Parathyroid adenoma (tissue), 2 donors: ENCODE data around the gene HSPA1B.
"Not testable (repeated sequence)": the region's sequence is repeated elsewhere in the genome, so short reads cannot be mapped to it uniquely, and the experiment has no call there.

ENCODE experiments used
- H2AFZ ChIP-seq: fragments of 300-600 bp; sonication (generic); one replicate; pipeline ENCODE4 v1.7.0; 2017; ENCODE audit warnings: antibody characterized with exemption, mild to moderate bottlenecking
- H3K27ac ChIP-seq: fragments of 300-600 bp; sonication (generic); one replicate; pipeline ENCODE4 v1.7.0; 2017
- H3K27me3 ChIP-seq: fragments of 300-600 bp; sonication (generic); one replicate; pipeline ENCODE4 v1.7.0; 2017; ENCODE audit warnings: low read length; ENCODE audit not compliant: control insufficient read depth, insufficient read depth
- H3K36me3 ChIP-seq: fragments of 300-600 bp; sonication (generic); one replicate; pipeline ENCODE4 v1.7.0; 2017; ENCODE audit warnings: low read length; ENCODE audit not compliant: control insufficient read depth, insufficient read depth
- H3K4me1 ChIP-seq: fragments of 300-600 bp; sonication (generic); one replicate; pipeline ENCODE4 v1.7.0; 2017; ENCODE audit warnings: control low read depth
- H3K4me2 ChIP-seq: fragments of 300-600 bp; sonication (generic); one replicate; pipeline ENCODE4 v1.7.0; 2017; ENCODE audit warnings: low read length
- H3K4me3 ChIP-seq: fragments of 300-600 bp; sonication (generic); one replicate; pipeline ENCODE4 v1.7.0; 2017; ENCODE audit warnings: low read depth, low read length
- H3K79me2 ChIP-seq: fragments of 300-600 bp; sonication (generic); one replicate; pipeline ENCODE4 v1.7.0; 2017; ENCODE audit warnings: control low read depth
- H3K9ac ChIP-seq: fragments of 300-600 bp; sonication (generic); one replicate; pipeline ENCODE4 v1.7.0; 2017; ENCODE audit warnings: mild to moderate bottlenecking
- H3K9me3 ChIP-seq: fragments of 300-600 bp; sonication (generic); one replicate; pipeline ENCODE4 v1.7.0; 2017; ENCODE audit warnings: low read length; ENCODE audit not compliant: control insufficient read depth
- TF ChIP-seq, protein P1 (sequence below): fragments of 300-600 bp; sonication (generic); IDR thresholded peaks from one replicate; pipeline ENCODE4 v1.7.0; 2017; ENCODE audit warnings: antibody characterized with exemption, mild to moderate bottlenecking
- donor health status: primary hyperparathyroidism.

HSPA1B gene

DNA sequence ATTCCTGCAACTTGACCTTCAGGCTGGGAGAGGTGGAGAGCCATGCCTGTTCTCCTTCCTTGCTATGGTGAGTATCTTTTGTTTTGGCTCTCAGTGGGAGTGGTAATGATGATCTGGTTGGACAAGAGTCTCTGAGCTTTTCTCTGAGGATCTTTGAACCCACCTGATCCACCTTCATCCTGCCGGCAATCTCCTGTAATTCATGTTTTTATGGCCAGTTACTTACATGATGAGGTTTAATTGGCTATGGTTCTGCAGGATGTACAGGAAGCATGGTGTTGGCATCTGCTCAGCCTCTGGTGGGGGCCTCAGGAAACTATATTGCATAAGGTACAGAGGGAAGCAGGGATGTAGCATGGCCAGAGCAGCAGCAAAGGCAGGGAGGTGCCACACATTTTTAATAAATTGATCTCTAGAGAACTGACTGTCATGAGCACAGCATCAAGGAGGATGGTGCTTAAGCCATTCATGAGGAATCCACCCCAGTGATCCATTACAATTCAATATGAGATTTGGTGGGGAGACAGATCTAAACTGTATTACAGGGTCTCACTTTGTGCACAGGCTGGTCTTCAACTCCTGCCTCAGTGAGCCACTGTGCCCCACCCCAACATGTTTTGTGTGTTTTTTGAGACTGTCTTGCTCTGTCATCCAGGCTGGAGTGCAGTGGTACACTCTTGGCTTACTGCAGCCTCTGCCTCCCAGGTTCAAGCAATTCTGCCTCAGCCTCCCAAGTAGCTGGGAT is 10.0 kb downstream of the HSPA1B start:
- H3K4me3 ChIP-seq, result no peak overlapping the region
- H3K4me1 ChIP-seq, result peaks cover 23% of the 10 kb centered on the region
- peaks cover 17% of the 10 kb centered on the region for H3K79me2 ChIP-seq
- no peak overlapping the region for H2AFZ ChIP-seq
- no peak overlapping the region for H3K9ac ChIP-seq
- no peaks in the 10 kb centered on the region for H3K36me3 ChIP-seq
- H3K27me3 ChIP-seq, result no peaks in the 10 kb centered on the region
- H3K4me2 ChIP-seq, result peak overlapping the region; percentile 57
- TF ChIP-seq, protein P1, sequence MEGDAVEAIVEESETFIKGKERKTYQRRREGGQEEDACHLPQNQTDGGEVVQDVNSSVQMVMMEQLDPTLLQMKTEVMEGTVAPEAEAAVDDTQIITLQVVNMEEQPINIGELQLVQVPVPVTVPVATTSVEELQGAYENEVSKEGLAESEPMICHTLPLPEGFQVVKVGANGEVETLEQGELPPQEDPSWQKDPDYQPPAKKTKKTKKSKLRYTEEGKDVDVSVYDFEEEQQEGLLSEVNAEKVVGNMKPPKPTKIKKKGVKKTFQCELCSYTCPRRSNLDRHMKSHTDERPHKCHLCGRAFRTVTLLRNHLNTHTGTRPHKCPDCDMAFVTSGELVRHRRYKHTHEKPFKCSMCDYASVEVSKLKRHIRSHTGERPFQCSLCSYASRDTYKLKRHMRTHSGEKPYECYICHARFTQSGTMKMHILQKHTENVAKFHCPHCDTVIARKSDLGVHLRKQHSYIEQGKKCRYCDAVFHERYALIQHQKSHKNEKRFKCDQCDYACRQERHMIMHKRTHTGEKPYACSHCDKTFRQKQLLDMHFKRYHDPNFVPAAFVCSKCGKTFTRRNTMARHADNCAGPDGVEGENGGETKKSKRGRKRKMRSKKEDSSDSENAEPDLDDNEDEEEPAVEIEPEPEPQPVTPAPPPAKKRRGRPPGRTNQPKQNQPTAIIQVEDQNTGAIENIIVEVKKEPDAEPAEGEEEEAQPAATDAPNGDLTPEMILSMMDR, result no peak
- H3K27ac ChIP-seq, result peak overlapping the region; percentile 99
- no peaks in the 10 kb centered on the region for H3K9me3 ChIP-seq

DNA sequence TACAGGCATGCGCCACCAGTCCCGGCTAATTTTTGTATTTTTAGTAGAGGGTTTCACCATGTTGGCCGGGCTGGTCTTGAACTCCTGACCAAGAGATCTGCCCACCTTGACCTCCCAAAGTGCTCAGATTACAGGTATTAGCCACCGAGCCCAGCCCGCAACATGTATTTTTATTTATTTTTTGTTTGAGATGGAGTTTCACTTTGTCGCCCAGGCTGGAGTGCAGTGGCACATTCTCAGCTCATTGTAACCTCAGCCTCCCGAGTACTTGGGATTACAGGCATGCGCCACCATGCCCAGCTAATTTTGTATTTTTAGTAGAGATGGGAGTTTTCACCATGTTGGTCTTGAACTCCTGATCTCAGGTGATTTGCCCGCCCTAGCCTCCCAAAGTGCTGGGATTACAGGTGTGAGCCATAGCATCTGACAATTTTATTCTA is 10.6 kb downstream of the HSPA1B start:
- not testable (repeated sequence) for H3K36me3 ChIP-seq, H3K4me2 ChIP-seq, H3K27ac ChIP-seq, H3K9me3 ChIP-seq, H3K9ac ChIP-seq, H2AFZ ChIP-seq, H3K4me3 ChIP-seq, H3K27me3 ChIP-seq
- Histone ChIP-seq H3K4me1 (peaks cover 22% of the 10 kb centered on the region), H3K79me2 (peaks cover 13% of the 10 kb centered on the region)

DNA sequence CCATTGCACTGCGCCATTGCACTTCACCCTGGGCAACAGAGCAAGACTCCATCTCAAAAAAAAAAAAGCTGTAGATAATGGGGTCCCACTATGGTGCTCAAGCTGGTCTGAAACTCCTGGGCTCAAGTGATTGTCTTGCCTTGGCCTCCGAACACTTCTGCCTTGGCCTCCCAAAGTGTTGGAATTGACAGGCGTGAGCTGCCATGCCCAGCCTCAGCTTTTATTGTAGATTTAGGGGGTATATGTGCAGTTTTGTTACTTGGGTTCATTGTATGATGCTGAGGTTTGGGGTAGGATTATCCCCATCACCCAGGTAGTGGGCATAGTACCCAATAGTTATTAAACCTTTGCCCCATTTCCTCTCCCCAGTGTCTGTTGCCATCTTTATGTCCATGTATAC is 11.4 kb downstream of the HSPA1B start:
- Histone ChIP-seq H3K79me2 (peaks cover 8% of the 10 kb centered on the region), H3K4me3 (no peak overlapping the region), H3K9me3 (no peaks in the 10 kb centered on the region), H3K36me3 (no peaks in the 10 kb centered on the region), H2AFZ (no peak overlapping the region), H3K27me3 (no peaks in the 10 kb centered on the region), H3K4me1 (peaks cover 21% of the 10 kb centered on the region), H3K27ac (no peak overlapping the region), H3K9ac (no peak overlapping the region), H3K4me2 (no peak overlapping the region)
- TF ChIP-seq, protein P1, result no peak

DNA sequence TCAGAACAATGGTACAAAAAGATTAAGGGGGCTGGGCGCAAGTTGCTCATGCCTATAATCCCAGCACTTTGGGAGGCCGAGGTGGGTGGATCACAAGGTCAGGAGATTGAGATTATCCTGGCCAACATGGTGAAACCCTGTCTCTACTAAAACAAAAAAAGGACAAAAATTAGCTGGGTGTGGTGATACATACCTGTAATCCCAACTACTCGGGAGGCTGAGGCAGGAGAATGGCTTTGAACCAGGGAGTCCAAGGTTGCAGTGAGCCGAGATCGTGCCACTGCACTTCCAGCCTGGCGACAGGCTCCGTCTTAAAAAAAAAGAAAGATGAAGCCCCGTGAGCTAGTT is 12.2 kb downstream of the HSPA1B start:
- H3K4me3 ChIP-seq, H3K9ac ChIP-seq, H3K4me2 ChIP-seq, H3K79me2 ChIP-seq, H3K27me3 ChIP-seq, H3K9me3 ChIP-seq, H3K36me3 ChIP-seq, H2AFZ ChIP-seq, H3K27ac ChIP-seq: not testable (repeated sequence)
- H3K4me1 ChIP-seq, result peaks cover 18% of the 10 kb centered on the region

DNA sequence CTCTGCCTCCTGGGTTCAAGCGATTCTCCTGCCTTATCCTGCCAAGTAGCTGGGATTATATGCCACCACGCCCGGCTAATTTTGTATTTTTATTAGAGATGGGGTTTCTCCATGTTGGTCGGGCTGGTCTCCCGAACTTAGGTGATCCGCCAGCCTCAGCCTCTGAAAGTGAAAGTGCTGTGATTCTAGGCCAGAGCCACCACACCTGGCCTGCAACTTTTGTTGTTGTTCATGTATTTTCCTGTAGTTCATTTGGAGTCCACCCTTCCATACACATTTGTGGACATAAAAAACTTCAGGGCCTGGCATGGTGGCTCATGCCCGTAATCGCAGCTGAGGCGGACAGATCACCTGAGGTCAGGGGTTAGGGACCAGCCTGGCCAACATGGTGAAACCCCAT is 14.5 kb downstream of the HSPA1B start:
- TF ChIP-seq, protein P1, result no peak
- H3K9me3 ChIP-seq, result no peaks in the 10 kb centered on the region
- H3K4me2 ChIP-seq, result no peak overlapping the region
- peaks cover 7% of the 10 kb centered on the region for H3K4me1 ChIP-seq
- H3K79me2 ChIP-seq, result no peaks in the 10 kb centered on the region
- H3K36me3 ChIP-seq, result no peaks in the 10 kb centered on the region
- H3K27ac ChIP-seq, result no peak overlapping the region
- H2AFZ ChIP-seq, result no peak overlapping the region
- H3K27me3 ChIP-seq, result no peaks in the 10 kb centered on the region
- H3K4me3 ChIP-seq, result no peak overlapping the region
- H3K9ac ChIP-seq, result no peak overlapping the region

DNA sequence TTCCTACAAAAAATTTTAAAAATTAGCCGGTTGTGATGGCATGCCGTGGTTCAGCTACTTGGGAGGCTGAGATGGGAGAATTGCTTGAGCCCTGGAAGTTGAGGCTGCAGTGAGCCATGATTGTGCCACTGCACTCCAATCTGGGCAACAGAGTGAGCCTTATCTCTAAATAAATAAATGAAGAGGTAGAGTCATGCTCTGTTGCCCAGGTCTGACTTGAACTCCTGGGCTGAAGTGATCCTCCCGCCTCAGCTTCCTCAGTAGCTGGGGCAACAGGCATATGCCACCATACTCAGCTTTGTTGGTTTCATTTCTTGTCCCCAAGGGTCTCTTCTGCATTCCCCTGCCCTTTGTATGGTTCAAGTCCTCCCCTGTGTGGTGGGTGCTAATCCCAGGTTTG is 17.0 kb downstream of the HSPA1B start:
- no peak overlapping the region for H3K4me2 ChIP-seq
- no peaks in the 10 kb centered on the region for H3K36me3 ChIP-seq
- H3K4me3 ChIP-seq, result no peak overlapping the region
- H3K27me3 ChIP-seq, result no peaks in the 10 kb centered on the region
- no peak overlapping the region for H3K27ac ChIP-seq
- H3K79me2 ChIP-seq, result no peaks in the 10 kb centered on the region
- TF ChIP-seq, protein P1, result no peak
- no peak overlapping the region for H3K9ac ChIP-seq
- no peaks in the 10 kb centered on the region for H3K4me1 ChIP-seq
- H2AFZ ChIP-seq, result no peak overlapping the region
- H3K9me3 ChIP-seq, result no peaks in the 10 kb centered on the region
